Retina (tissue), 1 donor: Measurements from ENCODE around the gene NGFR.
A peak's percentile ranks its signal among the peaks of the same experiment; 100 is the strongest.

Source experiments
- DNase-seq: peaks from one replicate; pipeline ENCODE4 v3.0.0-alpha.2; 2016

NGFR gene

GRCh38 chr17:49518346-49519078, 23.4 kb downstream of the NGFR start:
- DNase-seq = no peak

- DNase-seq = peak; percentile 56
These were observed 24.7 kb downstream of the NGFR start for GRCh38 chr17:49519781-49520180.

GRCh38 chr17:49520386-49521087, 25.4 kb downstream of the NGFR start:
- DNase-seq = no peak

GRCh38 chr17:49521088-49521450, 26.0 kb downstream of the NGFR start:
- DNase-seq = no peak

GRCh38 chr17:49521471-49522356, 26.6 kb downstream of the NGFR start:
- DNase-seq = no peak

- no peak for DNase-seq
These were observed 27.3 kb downstream of the NGFR start for GRCh38 chr17:49522357-49522890.

- no peak for DNase-seq
These were observed 28.1 kb downstream of the NGFR start for GRCh38 chr17:49523196-49523595.

GRCh38 chr17:49523706-49524472, 28.8 kb downstream of the NGFR start:
- DNase-seq = no peak

- DNase-seq = no peak
These were observed 29.6 kb downstream of the NGFR start for GRCh38 chr17:49524473-49525359.

GRCh38 chr17:49525831-49526741, 31.0 kb downstream of the NGFR start:
- no peak for DNase-seq

GRCh38 chr17:49527927-49528651, 33.0 kb downstream of the NGFR start:
- DNase-seq = no peak

GRCh38 chr17:49528966-49529365, 33.9 kb downstream of the NGFR start:
- no peak for DNase-seq

GRCh38 chr17:49530118-49530517, 35.0 kb downstream of the NGFR start:
- no peak for DNase-seq

- DNase-seq = no peak
These were observed 48.8 kb downstream of the NGFR start for GRCh38 chr17:49543860-49544259.

GRCh38 chr17:49545007-49545660, 50.0 kb downstream of the NGFR start:
- no peak for DNase-seq

GRCh38 chr17:49545806-49546545, 50.9 kb downstream of the NGFR start:
- DNase-seq = no peak

- no peak for DNase-seq
These were observed 51.7 kb downstream of the NGFR start for GRCh38 chr17:49546546-49547535.
